GM21423 (cell line): Measurements from ENCODE around the gene ZNF710.

Experiments
- ATAC-seq: cut with Tn5 transposase; IDR thresholded peaks from one replicate; pipeline ENCODE4 v1.9.1; 2021; ENCODE audit warnings: mild to moderate bottlenecking, moderate library complexity; ENCODE audit not compliant: unreplicated experiment

The ZNF710 gene

DNA sequence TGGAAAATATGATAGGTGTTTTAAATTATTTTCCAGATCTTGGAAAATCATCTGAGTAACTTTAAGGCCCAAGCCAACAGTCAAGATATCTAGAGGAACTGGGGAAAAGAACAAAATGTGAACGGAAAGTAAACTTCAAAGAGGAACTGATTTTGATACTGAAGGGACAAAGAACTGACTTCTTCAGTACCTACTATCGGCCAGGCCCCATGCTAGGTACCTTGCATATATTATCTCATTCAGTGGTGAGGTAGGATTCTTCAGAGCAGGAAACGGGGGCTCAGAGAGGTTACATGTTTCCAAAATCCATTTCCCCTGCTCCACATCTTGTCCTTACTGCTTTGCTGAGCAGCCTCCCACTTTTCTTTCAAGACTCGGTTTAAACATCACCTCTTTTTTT is 9.8 kb upstream of the ZNF710 start:
- no peak for ATAC-seq

DNA sequence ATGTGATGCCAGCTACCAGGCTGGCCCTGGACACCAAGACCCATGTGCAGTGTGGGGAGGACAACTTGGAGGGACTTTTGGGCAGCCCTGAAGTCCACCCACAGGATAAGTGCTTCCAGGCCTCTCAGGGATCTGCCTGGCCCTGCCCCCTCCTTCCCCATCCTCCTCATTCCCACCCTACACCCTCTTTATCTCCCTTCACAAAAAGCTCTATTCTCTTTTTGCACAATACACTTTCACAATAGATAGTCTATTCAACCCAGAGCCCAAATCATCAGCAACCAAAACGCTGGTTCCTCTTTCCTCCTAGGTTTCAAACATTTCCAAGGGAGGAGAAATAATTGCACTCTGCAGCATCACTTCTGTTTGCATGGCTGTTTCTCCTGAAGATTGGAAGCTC is 7.8 kb upstream of the ZNF710 start:
- no peak for ATAC-seq

DNA sequence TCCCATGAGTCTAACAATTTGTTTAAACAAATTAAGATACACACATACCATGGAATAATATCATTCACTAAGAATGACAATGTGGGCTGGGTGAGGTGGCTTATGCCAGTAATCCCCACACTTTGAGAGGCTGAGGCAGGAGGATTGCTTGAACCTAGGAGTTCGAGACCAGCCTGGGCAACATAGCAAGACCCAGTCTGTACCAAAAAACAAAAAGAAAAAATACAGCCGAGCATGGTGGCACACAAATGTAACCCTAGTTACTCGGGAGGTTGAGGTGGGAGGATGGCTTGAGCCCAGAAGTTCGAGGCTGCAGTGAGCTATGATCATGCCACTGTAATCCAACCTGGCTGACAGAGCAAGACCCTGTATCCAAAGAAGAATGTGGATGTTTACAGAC is 4.0 kb upstream of the ZNF710 start:
- no peak for ATAC-seq

DNA sequence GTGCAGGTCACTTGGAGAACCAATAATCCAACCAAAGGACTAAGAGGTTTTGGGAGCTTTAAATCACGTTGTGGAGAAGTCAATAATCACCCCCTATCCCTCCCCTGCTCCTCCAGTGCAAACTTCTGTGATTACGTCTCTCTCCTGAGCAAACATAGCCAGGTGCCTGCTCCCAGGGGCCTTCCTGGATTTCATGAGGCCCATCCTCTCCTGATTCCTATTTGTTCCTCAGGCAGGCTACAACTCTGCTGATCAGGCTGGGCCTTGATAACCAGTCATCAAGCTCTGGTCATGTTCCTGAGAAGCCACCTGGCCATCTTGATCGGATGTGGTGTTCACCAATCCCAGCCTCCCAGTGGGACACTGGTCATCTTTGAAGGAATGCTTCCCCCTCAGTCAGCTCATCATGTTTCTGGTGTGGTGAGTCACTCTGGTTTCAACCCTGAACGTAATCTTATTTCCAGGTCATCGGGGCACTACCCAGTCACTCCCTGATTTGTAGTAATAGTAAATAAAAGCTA is 2.9 kb upstream of the ZNF710 start:
- ATAC-seq, result no peak

DNA sequence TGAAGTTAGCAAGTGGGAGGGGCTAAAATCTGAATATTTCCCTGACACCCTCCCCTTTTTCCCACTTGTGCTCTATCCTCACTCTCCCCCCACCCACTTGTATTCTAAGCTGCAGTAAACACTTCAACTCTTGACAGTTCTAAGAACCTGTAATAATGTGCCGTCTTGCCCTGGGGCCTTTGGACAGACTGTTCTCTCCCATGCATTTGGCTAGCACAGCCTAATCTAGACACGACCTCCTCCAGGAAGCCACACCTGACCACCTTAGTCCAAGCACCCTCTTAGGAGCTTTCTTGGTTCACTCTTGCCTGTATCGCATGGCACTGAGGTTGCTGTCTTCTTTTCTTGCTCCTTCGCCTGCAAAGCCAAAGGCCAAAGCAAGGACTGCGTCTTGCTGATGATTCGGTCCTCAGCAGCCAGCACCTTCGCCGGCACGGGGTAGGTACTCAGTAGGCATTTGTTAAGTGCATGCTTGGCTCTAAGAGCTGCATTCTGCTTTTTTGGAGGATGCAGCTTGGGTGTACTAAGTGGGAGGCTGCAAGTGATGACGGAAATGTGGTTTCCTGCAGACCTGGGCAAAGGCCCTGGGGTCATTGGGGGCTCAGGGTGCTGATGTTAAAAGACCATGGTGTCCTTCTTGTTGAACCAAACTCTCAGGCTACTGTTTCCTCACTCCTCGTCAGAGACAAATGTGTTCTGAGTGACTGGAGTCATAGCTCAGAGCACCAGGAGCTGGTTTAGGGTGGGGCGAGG is 2.0 kb upstream of the ZNF710 start:
- no peak for ATAC-seq

DNA sequence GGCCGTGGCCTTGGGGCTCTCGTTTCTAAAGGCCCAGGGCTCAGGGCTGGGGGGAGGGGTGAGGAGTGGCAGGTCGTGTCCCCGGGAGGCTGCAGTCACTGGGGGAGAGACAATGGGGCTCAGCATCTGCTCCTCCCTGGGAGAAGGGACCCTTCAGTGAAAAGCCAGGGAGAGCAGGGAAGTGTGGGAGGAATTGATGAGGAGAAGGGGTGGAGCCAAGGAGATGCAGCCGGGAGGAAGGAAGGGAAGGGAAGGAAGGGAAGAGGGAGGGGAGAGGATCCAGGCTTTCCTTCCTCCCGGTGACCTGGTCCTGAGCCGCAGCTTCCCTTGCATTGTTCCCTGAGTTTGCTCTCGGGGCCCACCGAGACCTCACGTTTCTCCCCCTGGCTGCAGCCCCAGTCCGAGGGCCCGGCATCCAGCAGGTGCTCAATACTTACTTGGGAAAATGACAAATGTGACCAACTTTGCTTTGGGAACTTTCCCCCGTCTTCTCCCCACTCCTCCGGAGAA is 1.4 kb upstream of the ZNF710 start:
- no peak for ATAC-seq

DNA sequence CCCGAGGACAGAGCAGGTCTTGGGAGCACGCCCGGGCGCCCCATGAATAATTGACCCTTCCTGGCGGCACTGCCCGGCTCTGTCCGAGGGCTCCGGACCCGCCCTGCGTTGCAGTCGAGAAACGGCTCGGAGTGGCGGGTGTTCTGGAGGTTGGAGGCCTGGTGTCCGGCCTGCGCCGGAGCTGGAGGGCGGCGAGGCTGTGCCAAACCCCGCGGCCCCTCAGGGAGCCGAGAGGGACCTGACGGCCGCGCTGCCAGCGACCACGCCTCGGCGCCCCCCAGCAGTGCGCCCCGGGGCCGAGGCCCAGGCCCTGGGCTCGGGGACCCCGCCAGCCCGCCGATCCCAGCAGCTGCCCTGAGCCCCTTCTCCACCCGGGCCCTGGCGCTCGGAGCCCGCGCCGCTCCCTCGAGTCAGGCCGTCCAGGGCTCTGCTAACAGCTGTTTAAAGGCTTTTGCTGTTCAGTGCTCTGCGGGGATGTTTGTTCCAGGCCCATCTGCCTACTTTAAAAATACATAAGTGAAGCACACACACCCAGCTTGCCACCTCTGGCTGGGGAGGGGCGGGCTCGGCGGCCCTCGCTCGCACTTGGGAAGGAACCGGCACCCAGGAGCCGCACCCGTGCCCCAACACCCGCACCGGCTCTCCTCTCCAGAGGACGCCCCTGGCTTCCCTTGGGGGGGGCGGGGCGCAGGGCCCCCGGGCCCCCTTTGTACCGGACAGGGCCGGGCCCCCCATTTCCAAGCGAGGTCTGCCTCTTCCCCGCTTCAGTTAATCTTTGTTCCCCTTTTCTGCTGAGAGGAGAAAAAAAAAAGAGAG is 730 bp upstream of the ZNF710 start:
- no peak for ATAC-seq

DNA sequence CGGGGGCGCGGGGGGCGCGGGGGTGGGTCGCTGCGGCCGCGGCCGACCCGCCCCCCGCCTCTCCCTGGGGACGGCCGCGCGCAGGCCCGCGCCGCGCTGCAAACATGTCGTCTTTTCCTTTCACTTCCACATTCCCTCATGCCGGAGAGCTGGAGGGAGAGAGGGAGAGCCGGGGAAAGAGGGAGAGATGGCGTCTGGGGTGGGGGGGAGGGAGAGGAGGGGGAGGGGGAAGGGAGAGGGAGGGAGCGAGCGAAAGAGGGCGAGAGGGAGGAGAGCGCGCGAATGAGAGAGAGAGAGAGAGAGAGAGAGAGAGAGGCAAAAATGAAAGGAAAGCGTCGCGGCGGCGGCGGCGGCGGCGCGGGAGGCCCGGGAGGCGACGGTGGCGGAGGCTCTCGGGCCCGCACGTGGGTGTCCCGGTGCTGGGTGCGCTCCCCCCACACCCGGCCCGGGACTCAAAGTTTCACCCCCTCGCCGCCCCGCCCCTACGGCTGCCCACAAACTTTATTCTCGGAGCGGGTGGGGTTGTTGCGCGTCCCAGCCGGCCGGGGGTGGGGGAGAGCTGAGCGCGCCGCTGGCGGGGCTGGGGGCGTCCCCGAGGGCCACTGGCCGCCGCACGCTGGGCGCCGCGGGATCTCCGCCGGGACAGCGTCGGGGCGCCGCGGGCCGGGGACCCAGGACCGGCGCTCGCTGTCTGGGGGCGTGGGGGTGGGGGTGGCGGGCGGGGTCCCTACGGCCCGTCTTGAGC is 731 bp downstream of the ZNF710 start:
- ATAC-seq, result peak; percentile 33

DNA sequence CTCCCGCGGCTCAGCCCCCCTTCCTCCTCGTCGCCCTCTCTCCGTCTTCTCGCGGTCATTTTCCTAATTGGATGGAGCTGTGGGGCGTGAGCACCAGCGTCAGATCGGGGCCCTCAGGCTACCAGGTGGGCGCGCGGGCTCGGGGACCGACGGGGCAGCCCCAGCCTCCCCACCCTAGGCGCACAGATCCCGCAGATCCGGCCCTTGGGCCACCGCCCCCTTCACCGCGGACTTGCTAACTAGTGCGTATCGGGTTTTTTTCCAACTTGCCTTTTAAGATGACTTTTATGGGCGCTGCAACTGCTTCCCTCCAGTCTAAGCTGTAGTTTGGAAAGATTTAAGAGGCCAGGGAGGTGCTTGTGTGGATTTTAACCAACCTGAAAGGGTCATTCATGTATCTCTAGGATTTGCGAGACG is 1.3 kb downstream of the ZNF710 start:
- ATAC-seq, result peak; percentile 23

DNA sequence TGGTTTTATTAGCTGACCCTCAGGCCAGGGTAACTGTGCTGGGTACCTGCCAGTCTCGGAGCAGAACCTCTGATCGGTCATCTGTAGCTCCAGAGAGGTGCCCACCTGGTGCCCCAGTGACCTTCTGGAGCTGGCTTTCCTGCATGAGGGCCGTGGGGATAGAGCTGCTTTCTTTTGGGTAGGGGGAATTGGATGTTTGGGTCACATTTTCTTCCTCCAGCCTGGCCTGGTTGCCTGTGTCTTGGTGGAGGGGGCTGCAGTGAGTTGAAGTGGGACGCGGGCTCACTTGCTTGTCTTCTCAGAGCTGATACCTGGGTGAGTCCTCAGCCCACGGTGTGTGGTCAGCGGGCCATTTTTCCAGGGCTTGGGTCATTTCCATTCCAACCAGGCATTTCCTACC is 2.6 kb downstream of the ZNF710 start:
- ATAC-seq, result no peak

DNA sequence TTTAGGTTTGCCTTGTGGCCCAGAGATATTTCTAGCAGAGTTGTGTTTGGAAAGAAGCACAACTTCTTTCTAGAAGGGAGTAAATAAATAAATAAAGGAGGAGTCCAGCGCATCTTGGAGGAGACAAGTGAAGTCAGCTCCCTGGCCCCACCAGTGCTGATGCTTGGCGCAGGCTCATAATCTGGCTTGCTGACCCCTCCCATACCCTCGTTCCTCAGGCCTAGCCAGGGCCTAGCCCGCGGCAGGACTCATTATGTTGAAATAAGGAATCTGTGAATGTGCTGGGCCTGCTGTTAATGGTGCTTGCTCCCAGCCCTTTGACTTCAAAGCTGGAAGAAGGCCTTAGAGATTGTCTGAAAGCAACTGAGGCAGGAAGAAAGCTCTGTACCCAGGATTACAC is 3.1 kb downstream of the ZNF710 start:
- no peak for ATAC-seq

DNA sequence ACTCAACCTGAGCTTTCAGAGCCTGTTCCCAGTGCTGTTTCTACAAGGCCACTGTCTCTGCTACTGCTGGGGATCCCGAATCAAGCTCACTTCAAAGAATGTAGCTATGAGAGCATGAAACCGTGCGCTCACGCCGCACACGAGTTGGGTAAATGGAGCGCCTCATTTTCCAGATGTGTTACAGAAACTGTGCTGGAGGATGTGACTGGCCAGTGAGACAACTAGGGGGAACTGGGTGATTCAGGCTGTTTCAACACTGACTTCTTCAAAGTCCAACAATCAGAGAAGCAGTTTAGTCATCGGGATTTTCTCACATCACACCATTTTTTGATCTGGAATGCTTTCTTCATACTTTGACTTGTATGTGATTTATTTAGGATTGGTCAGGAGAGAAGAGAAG is 3.5 kb downstream of the ZNF710 start:
- no peak for ATAC-seq

DNA sequence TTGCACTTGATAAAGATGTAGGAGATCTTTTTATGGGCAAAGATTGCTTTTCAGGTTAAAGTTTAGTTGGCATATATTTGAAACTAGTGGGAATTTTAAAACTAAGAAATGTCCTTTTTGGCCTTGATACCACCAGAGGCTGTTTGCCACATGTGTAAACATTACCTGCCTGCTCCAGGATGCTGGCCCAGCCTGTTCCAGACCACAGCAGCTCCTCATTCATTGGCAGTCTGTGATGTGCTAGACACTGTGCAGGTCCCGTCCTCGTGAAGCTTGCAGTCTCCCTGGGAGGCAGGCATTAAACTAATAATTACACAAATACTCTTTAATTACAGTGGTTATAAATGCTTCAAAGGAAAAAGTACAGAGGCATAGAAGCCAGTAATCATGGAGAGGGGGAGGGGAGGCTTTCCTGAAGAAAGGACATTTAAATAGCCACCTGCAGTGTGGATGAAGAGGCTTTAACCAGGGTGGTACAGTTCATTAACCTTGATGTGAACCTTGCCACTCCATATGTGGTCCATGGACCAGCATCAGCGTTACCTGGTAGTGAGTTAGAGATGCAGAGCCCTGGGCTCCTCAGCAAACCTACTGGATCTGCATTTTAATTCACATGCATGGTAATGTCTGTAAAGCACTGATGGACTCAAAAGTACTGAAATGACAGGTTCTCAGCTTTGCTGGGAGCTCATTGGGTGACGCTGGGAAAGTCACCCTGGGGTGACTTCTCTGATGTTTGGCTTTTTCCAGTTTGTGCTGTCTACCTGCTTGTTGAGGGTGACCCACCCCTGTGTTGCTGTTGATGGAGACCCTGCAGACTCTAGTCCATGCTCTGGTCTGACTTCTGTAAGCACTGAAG is 5.3 kb downstream of the ZNF710 start:
- no peak for ATAC-seq

DNA sequence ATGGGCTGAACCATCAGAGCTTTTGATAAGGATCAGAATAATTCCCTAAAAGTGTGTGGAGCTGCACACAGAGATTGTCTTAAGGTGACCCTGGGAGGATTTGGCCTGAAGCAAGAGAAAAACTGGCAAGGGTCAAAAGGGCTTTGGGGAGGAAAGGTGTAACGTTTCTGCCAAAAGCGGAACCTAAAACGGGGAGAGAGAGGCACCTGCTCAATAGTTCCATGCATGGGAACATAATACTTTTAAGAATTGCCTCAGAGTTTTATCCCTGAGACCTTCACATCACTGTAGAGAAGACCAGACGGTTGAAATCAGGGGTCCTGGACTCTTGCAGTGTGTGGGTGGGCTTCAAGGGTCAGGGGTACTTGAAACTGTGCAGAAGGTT is 5.9 kb downstream of the ZNF710 start:
- no peak for ATAC-seq

DNA sequence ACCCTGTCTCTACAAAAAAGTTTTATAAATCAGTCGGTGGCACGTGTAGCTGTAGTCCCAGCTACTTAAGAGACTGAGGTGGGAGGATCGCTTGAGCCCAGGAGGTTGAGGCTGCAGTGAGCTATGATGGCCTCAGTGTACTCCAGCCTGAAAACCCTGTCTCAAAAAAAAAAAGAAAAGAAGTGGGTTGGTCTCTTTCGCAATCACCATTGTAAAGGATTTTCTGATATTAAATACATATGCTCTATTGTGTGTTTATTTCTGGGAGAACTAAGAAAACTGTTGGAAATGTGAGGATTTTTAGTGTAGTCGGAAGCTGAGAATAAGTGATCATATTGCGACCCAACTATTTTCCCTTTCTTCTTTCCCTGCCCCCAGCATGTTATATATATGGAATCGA is 7.5 kb downstream of the ZNF710 start:
- no peak for ATAC-seq

DNA sequence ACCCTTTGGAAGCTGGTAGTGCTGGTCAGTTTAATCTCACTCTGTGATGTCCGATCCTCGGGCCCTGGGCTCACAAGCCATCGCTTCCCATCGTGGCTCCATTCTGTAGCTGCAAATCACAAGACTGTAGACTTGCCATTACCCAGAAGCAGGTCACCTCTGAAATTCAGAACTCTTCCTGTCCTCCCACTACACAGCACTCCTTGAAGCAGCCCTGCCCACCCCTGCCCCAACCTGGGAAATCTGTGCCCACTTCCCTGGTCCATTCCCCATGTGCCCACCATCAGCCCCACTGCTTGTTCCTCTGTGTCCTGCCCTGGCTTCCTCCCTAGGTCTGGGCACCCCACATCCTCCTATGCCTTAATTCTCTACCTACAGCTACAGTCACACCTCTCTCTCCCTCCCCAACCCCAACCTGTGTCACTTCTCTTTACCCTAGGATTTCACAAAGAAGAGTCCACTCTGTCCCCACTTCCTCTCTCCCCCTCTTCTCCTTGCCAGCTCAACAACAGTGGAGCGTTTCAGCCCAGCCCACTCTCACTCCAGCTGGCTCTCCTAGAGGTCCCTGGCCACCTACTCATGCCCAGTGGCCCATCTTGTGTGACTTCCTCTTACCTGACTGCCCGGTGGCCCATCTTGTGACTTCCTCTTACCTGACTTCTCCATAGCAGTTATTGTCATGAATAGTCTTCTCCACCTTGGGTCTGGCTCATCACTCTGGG is 8.3 kb downstream of the ZNF710 start:
- no peak for ATAC-seq

DNA sequence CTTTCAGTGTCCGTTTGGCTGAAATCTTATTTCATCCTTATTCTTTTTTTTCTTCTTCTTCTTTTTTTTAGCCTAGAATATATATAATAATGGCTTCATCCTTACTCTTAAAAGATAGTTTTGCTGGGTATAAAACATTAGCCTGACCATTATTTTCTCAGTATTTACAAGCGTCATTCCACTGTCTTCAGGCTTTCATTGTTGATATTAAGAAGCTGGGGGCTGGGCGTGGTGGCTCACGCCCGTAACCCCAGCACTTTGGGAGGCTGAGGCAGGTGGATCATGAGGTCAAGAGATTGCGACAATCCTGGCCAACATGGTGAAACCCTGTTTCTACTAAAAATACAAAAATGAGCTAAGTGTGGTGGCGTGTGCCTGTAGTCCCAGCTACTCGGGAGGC is 10.6 kb downstream of the ZNF710 start:
- no peak for ATAC-seq

DNA sequence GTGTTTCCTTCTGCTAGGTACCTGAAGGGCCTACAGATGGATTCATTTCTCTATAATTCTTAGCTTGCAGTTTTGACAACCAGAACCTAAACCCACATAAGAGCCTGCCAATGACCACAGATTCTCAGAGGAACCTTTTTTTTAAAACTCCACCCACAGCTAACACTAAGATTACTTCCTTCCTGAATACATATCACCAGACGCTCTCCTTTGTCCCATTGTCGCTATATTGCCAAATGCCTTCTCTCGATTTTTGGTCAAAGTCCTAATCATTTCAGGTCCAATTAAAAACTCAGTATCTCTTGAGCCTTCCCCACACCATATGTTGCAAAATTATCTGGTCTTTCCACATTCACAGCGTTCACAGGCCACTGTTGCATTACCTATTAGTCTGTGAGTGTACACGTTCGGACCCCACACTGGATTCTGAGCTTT is 12.4 kb downstream of the ZNF710 start:
- ATAC-seq, result no peak

DNA sequence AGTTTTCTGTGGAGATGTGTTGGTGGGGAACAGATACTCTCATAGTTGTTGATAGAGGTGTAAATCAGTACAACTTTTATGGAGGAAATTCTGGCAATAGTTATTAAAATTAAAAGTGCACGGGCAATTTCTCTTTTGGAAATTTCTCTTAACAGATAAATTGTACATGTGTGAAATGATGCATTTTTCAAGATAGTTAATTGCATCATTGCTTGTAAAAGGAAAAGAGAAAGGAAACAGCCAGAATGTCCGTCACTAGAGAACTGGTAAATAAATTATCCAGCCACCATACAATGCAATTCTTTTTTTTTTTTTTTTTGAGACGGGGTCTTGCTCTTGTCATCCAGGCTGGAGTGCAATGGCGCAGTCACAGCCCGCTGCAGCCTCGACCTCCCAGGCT is 14.2 kb downstream of the ZNF710 start:
- no peak for ATAC-seq

DNA sequence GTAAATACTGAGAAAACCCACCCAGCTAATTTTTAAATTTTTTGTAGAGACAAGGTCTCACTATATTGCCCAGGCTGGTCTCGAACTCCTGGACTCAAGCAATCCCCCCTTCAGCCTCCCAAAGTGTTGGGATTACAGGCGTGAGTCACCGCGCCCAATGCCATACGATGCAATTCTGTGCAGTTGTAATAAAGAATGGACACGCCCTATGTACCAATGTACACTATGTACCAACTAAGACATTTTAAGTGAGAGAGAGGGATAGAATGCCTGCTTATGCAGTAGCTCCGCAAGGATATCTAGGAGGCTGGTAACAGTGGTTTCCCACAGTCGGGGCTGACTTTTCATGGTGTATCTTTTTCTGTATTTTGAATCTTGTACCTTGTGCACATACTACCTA is 14.6 kb downstream of the ZNF710 start:
- no peak for ATAC-seq
